HG02759 (cell line): ENCODE results near the gene CFAP70.
"Not testable (repeated sequence)": the region's sequence is repeated elsewhere in the genome, so short reads cannot be mapped to it uniquely, and the experiment has no call there.

Source experiments
- ATAC-seq: cut with Tn5 transposase; IDR thresholded peaks from one replicate; pipeline ENCODE4 v1.9.1; 2021; ENCODE audit warnings: mild to moderate bottlenecking, moderate library complexity; ENCODE audit not compliant: unreplicated experiment

CFAP70 gene

GRCh38 chr10:73340121-73340520, 18.5 kb downstream of the CFAP70 start:
- ATAC-seq: no peak

- no peak for ATAC-seq
Measured at GRCh38 chr10:73339436-73339835, 19.2 kb downstream of the CFAP70 start.

- ATAC-seq: no peak
Measured at GRCh38 chr10:73338801-73339368, 19.8 kb downstream of the CFAP70 start.

GRCh38 chr10:73333202-73333601, 25.5 kb downstream of the CFAP70 start:
- no peak for ATAC-seq

GRCh38 chr10:73332379-73332778, 26.3 kb downstream of the CFAP70 start:
- ATAC-seq: no peak

GRCh38 chr10:73328523-73328922, 30.1 kb downstream of the CFAP70 start:
- ATAC-seq: not testable (repeated sequence)

GRCh38 chr10:73325290-73325689, 33.4 kb downstream of the CFAP70 start:
- ATAC-seq: not testable (repeated sequence)

- ATAC-seq: not testable (repeated sequence)
Measured at GRCh38 chr10:73323582-73323981, 35.1 kb downstream of the CFAP70 start.

- no peak for ATAC-seq
Measured at GRCh38 chr10:73310475-73310874, 48.2 kb downstream of the CFAP70 start.

- ATAC-seq: no peak
Measured at GRCh38 chr10:73307203-73307800, 51.4 kb downstream of the CFAP70 start.

GRCh38 chr10:73306171-73306708, 52.4 kb downstream of the CFAP70 start:
- no peak for ATAC-seq

GRCh38 chr10:73296946-73297345, 61.7 kb downstream of the CFAP70 start:
- ATAC-seq: no peak

GRCh38 chr10:73293461-73293860, 65.2 kb downstream of the CFAP70 start:
- no peak for ATAC-seq

GRCh38 chr10:73289958-73290357, 68.7 kb downstream of the CFAP70 start:
- ATAC-seq: no peak

- no peak for ATAC-seq
Measured at GRCh38 chr10:73287441-73287840, 71.2 kb downstream of the CFAP70 start.

- ATAC-seq: no peak
Measured at GRCh38 chr10:73281097-73281496, 77.6 kb downstream of the CFAP70 start.

GRCh38 chr10:73264423-73264822, 94.2 kb downstream of the CFAP70 start:
- ATAC-seq: no peak

- no peak for ATAC-seq
Measured at GRCh38 chr10:73263693-73264347, 94.8 kb downstream of the CFAP70 start.

GRCh38 chr10:73262880-73263555, 95.6 kb downstream of the CFAP70 start:
- ATAC-seq: no peak

- no peak for ATAC-seq
Measured at GRCh38 chr10:73262105-73262730, 96.4 kb downstream of the CFAP70 start.

- ATAC-seq: no peak
Measured at GRCh38 chr10:73261362-73261995, 97.2 kb downstream of the CFAP70 start.
